ENCODE results near the gene DGKG.

Gene DGKG

DNA sequence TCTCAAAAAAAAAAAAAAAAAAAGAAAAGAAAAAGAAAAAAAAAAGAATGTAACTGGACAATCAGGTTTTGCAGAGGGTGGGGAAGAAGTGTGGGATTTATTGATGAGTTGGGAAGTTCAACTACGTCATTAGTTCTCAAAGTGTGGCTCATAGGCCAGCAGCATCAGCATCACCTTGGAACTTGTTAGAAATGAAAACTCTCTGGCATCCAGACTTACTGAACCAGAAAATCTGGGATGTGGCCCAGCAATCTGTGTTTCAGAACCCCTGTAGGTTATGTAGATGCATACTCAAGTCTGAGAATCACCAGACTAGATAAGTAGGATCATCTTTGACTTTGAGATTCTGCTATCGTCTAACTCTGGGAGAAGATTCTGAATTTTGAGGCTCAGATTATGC lies 207.4 kb downstream of the DGKG start:
- Histone ChIP-seq H3K9me2 (replicated peaks; ENCODE audit: control insufficient read depth, low read length) (no peaks in the 10 kb centered on the region), H3K9me3 (ENCODE audit: control insufficient read depth, insufficient read depth, low read length) (no peaks in the 10 kb centered on the region), H3K27me3 (ENCODE audit: control insufficient read depth, low read length) (peaks cover 3% of the 10 kb centered on the region; the same call in 1 of the 2 replicates), H3F3A (ENCODE audit: control insufficient read depth, insufficient read depth) (0 out of 2 replicates have a peak, but pooled peaks cover 4% of the 10 kb centered on the region), H3K27ac (ENCODE audit: low read depth, low read length) (no peak overlapping the region), H3K4me2 (ENCODE audit: low read length) (no peak overlapping the region), H3K4me1 (ENCODE audit: control insufficient read depth, low read length) (peaks cover 29% of the 10 kb centered on the region), H4K20me1 (ENCODE audit: control insufficient read depth, insufficient read depth, low read depth, low read length) (no peaks in the 10 kb centered on the region), H3K36me3 (ENCODE audit: control insufficient read depth, low read length) (no peaks in the 10 kb centered on the region), H3K79me2 (ENCODE audit: control insufficient read depth, low read length) (no peaks in the 10 kb centered on the region), H3K4me3 (ENCODE audit: low read length) (no peak overlapping the region)
- TF ChIP-seq, protein P1, sequence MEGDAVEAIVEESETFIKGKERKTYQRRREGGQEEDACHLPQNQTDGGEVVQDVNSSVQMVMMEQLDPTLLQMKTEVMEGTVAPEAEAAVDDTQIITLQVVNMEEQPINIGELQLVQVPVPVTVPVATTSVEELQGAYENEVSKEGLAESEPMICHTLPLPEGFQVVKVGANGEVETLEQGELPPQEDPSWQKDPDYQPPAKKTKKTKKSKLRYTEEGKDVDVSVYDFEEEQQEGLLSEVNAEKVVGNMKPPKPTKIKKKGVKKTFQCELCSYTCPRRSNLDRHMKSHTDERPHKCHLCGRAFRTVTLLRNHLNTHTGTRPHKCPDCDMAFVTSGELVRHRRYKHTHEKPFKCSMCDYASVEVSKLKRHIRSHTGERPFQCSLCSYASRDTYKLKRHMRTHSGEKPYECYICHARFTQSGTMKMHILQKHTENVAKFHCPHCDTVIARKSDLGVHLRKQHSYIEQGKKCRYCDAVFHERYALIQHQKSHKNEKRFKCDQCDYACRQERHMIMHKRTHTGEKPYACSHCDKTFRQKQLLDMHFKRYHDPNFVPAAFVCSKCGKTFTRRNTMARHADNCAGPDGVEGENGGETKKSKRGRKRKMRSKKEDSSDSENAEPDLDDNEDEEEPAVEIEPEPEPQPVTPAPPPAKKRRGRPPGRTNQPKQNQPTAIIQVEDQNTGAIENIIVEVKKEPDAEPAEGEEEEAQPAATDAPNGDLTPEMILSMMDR (IDR thresholded peaks at IDR 0.05; ENCODE audit: low read depth, low read length, poor library complexity, severe bottlenecking) = no peak
- no peak for TF ChIP-seq EZH2phosphoT487 (IDR thresholded peaks at IDR 0.05; ENCODE audit: borderline replicate concordance, low read length)

- Histone ChIP-seq H3K79me2 (ENCODE audit: control insufficient read depth, low read length) (no peaks in the 10 kb centered on the region), H3K27me3 (ENCODE audit: control insufficient read depth, low read length) (peaks cover 3% of the 10 kb centered on the region; the same call in 1 of the 2 replicates), H4K20me1 (ENCODE audit: control insufficient read depth, insufficient read depth, low read depth, low read length) (no peaks in the 10 kb centered on the region), H3K27ac (ENCODE audit: low read depth, low read length) (peak overlapping the region; percentile 47), H3K9me2 (replicated peaks; ENCODE audit: control insufficient read depth, low read length) (no peaks in the 10 kb centered on the region), H3F3A (ENCODE audit: control insufficient read depth, insufficient read depth) (0 out of 2 replicates have a peak, but pooled peaks cover 4% of the 10 kb centered on the region), H3K4me1 (ENCODE audit: control insufficient read depth, low read length) (peaks cover 29% of the 10 kb centered on the region), H3K4me2 (ENCODE audit: low read length) (peak overlapping the region; percentile 70), H3K4me3 (ENCODE audit: low read length) (peak overlapping the region; percentile 52), H3K9me3 (ENCODE audit: control insufficient read depth, insufficient read depth, low read length) (no peaks in the 10 kb centered on the region), H3K36me3 (ENCODE audit: control insufficient read depth, low read length) (no peaks in the 10 kb centered on the region)
- no peak for TF ChIP-seq EZH2phosphoT487 (IDR thresholded peaks at IDR 0.05; ENCODE audit: borderline replicate concordance, low read length)
- TF ChIP-seq, protein P1 (IDR thresholded peaks at IDR 0.05; ENCODE audit: low read depth, low read length, poor library complexity, severe bottlenecking) = no peak
Measured at GRCh38 chr3:186152889-186153292, 209.1 kb downstream of the DGKG start.

GRCh38 chr3:186152361-186152798 lies 209.7 kb downstream of the DGKG start:
- H3K27ac ChIP-seq (ENCODE audit: low read depth, low read length) = 0 out of 2 replicates have a peak overlapping the region, but pooled peaks have one; percentile 47
- peaks cover 3% of the 10 kb centered on the region; the same call in 1 of the 2 replicates for H3K27me3 ChIP-seq (ENCODE audit: control insufficient read depth, low read length)
- TF ChIP-seq EZH2phosphoT487 (IDR thresholded peaks at IDR 0.05; ENCODE audit: borderline replicate concordance, low read length) = no peak
- TF ChIP-seq, protein P1 (IDR thresholded peaks at IDR 0.05; ENCODE audit: low read depth, low read length, poor library complexity, severe bottlenecking) = no peak
- no peaks in the 10 kb centered on the region for H3K9me2 ChIP-seq (replicated peaks; ENCODE audit: control insufficient read depth, low read length)
- no peaks in the 10 kb centered on the region for H3K36me3 ChIP-seq (ENCODE audit: control insufficient read depth, low read length)
- no peaks in the 10 kb centered on the region for H3K9me3 ChIP-seq (ENCODE audit: control insufficient read depth, insufficient read depth, low read length)
- peak overlapping the region; percentile 70 for H3K4me2 ChIP-seq (ENCODE audit: low read length)
- peak overlapping the region; percentile 52 for H3K4me3 ChIP-seq (ENCODE audit: low read length)
- H4K20me1 ChIP-seq (ENCODE audit: control insufficient read depth, insufficient read depth, low read depth, low read length) = no peaks in the 10 kb centered on the region
- H3F3A ChIP-seq (ENCODE audit: control insufficient read depth, insufficient read depth) = 0 out of 2 replicates have a peak, but pooled peaks cover 4% of the 10 kb centered on the region
- H3K4me1 ChIP-seq (ENCODE audit: control insufficient read depth, low read length) = peaks cover 29% of the 10 kb centered on the region
- H3K79me2 ChIP-seq (ENCODE audit: control insufficient read depth, low read length) = no peaks in the 10 kb centered on the region
